Retinal pigment epithelial cell (primary cell): Measurements from ENCODE around the gene GRB10.

ENCODE experiments used
- DNase-seq: peaks from one replicate; pipeline ENCODE4 v3.0.0-alpha.2; 2010; ENCODE audit warnings: low read depth
- H3K4me3 ChIP-seq: 2 replicates; pipeline ENCODE4 v1.5.1; 2011; ENCODE audit warnings: mild to moderate bottlenecking, low read length, control low read depth, moderate library complexity
- TF ChIP-seq, protein P1 (sequence below): conservative IDR thresholded peaks from 2 replicates; pipeline ENCODE4 v1.5.1; 2011; ENCODE audit warnings: low read depth, low read length, control low read depth, inconsistent platforms

Gene GRB10

DNA sequence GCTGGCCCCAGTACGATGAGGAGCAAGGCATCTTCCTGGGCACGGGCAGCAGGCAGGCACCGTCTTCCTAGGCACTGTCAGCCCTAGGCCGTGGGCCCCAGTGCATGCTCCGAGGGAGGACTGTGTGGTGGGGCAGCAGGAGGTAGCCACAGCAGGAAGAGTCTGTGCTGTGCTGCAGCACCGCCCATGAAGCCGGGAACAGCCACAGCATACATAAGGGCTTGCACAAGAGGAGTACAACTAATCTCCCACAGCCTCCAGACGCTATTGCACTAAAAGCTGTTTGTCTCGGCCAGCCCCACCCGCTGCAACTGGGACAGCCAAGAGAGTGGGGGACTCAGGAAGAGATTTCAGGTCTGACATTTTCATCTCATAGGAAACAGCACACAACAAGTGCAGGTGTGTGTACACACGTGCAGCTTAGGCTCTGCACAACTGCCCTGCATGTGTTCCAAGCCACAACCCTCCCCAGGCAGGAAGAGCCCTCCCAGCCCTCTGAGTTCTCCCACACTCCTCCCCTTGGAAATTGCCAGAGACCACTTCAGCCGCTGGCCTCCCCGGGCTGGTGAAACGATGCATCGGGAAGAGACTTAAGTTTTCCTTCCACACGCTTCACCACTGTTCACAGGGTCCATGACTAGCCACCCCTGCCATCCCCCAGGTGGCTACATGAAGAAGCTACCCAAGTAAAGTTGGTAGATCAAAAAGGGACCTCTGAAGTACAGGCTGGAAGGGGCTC lies 129.4 kb downstream of the GRB10 start:
- no peak overlapping the region for H3K4me3 ChIP-seq
- DNase-seq, result no peak
- TF ChIP-seq, protein P1, sequence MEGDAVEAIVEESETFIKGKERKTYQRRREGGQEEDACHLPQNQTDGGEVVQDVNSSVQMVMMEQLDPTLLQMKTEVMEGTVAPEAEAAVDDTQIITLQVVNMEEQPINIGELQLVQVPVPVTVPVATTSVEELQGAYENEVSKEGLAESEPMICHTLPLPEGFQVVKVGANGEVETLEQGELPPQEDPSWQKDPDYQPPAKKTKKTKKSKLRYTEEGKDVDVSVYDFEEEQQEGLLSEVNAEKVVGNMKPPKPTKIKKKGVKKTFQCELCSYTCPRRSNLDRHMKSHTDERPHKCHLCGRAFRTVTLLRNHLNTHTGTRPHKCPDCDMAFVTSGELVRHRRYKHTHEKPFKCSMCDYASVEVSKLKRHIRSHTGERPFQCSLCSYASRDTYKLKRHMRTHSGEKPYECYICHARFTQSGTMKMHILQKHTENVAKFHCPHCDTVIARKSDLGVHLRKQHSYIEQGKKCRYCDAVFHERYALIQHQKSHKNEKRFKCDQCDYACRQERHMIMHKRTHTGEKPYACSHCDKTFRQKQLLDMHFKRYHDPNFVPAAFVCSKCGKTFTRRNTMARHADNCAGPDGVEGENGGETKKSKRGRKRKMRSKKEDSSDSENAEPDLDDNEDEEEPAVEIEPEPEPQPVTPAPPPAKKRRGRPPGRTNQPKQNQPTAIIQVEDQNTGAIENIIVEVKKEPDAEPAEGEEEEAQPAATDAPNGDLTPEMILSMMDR, result no peak

DNA sequence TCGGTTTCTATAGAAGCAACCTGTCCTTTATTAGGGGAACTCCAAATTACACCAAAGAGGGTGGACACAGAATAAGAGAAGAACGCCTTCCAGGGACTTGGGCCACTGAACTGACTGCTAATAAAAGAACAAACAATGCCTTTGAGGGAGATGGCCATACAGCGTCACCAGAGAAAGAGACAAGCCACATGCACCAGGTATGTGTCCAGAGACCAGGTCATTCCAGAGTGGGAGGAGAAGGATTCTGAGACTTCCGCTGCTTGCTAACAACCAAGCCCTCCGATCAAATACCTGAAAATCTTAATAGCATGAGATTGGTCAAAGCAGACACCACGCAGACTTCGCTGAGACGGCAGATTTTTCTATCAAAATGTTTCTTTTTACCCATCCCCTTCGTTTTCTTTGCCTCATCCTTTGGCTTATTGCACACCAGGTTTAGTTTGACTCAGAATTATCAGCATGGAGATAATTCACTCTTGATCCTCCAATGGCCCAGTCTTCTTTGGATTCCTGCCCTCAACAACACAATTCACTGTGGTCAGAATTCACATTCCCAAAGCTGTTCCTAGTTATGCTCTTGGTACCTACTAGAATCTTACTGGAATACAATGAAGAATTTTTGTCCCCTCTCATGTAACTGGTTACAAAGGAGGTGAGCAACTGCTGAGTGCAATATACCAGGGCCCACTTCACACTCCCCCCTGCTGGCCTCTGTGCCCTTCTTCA lies 130.1 kb downstream of the GRB10 start:
- TF ChIP-seq, protein P1, result no peak
- no peak overlapping the region for H3K4me3 ChIP-seq
- DNase-seq, result no peak

DNA sequence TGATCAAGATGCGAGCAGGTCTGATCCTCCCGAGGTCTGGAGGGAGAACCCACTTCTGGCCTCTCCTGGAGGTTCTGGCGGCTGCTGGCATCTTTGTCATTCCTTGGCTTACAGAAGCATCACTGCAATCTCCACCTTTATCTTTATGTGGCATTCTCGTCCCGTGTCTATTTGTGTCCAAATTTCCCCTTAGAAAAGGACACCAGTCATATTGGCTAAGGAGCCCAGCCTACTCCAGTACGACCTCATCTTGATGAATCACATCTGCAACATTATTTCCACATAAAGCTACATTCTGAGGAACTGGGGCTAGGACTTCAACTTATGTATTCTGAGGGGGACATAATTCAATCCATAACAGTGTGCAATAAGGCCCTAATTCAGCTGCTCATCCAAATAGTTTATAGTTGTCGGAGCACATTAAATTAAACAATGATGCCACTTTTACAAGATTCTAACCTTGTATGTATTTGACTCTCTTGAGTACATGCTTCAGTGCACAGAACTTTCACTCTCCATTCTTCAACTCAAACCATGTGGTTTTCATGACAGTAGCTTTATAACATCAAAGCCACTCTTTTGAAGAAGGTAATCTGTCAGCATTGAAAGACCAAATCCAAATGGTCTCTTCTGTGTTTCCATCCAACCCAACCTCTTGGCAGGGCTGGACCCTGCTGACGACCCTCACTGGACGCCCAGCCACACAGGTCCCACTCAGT lies 131.3 kb downstream of the GRB10 start:
- H3K4me3 ChIP-seq, result no peak overlapping the region
- no peak for DNase-seq

DNA sequence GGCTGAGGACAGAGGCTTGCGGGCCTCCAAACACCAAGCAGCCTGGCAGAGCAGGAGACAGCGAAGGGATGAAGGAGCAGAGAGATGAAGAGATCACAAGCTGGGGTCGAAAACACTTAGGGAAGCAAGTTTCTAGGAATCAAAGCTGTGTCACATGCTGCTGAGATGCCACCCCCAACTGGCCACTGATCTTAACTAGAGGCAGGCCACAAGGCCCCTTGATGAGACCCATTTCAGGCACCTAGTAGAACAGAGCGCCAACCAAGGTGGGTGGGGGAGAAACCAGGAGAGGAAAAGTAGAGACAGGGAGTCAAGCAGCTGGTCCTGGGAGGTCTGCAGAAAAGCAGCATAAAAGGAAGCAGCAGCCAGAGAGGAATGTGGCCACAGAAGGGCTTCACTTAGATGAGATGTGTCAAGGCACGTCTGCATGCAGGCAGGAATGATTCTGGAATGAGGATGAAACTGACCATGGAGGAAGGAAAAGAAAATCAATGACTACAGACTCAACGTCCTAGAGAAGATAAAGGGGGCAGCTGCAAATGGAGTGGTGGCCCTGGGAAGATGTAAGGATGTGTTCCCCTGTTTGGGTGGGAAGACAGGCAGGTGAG lies 132.5 kb downstream of the GRB10 start:
- no peak for DNase-seq
- no peak overlapping the region for H3K4me3 ChIP-seq
- TF ChIP-seq, protein P1, result no peak

More for the DNA sequence above, 131.3 kb downstream of the GRB10 start:
- TF ChIP-seq, protein P1, result no peak

DNA sequence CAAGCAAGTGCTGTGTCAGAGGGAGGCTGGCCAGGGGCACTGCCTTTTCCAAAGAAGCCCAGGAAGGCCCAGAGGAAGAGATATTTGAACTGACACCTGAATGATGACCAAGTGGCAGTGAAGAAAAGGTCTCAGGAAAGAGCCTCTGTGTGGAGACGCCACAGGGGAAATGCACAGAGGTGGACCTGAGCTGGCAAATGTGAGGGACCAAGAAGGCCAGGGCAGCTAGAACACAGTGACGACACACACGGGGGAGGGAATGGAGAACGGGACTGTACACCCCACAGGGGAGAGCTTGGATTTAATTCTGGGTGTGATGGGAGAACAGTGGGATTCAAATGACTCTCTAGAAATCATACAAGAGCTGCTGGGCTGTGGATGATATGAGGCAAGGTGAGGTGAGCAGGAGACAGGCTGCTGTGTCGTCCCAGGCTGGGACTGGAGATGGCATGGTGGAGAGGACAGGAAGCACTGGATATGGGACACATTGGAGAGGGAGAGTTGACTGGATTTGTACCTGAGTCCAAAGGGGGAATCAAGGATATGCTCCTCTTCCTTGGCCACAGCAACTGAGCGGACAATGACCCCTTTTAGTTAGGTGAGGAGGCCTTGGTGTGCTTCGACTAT lies 133.3 kb downstream of the GRB10 start:
- TF ChIP-seq, protein P1, result no peak
- H3K4me3 ChIP-seq, result no peak overlapping the region
- DNase-seq, result no peak

DNA sequence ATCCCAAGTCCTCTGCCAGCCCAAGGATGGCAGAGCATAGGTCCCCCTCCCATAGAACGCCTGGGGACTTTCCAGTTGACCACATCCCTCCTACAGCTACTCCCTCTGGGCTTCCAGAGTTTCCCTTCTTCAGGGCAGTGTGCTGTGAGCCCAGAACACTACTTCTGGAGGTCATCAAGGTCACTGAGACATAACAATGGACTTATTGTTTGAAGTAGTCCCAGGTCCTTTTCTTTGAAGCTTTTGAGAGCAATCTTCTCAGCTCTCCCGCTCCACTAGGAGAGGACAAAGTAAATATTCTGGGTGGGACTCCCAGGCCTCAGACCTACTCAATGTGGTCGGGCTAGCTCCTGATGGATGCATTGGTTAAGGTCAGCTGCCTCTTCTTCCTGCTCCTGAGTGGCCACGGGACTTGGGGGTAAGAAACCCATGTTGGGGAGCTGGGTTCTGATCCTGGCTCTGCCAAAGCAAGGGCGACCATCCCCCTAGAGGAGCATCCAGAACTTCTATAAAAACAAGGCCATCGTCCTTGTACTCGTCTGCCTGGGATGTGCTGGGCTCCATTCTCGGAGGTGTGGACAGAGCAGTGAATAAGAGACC lies 134.0 kb downstream of the GRB10 start:
- TF ChIP-seq, protein P1, result no peak
- DNase-seq, result no peak
- H3K4me3 ChIP-seq, result no peak overlapping the region
